H7 (cell line): ENCODE measurements around the gene CALR3. TPM values are rescaled to one million over a fixed set of nuclear protein-coding genes. Genes with fewer than 3 reads are reported as not detected.

Source experiments
- DNase-seq: peaks from one replicate; pipeline ENCODE4 v3.0.0; 2012
- H3K27me3 ChIP-seq: 2 replicates; pipeline ENCODE4 v1.6.0; 2011; ENCODE audit warnings: mild to moderate bottlenecking, low read length; ENCODE audit not compliant: control insufficient read depth, insufficient read depth
- H3K36me3 ChIP-seq: replicated peaks from 2 replicates; pipeline ENCODE4 v1.5.1; 2011; ENCODE audit warnings: low read length; ENCODE audit not compliant: control insufficient read depth, insufficient read depth
- H3K4me3 ChIP-seq: 2 replicates; pipeline ENCODE4 v1.5.1; 2011; ENCODE audit warnings: low read depth, mild to moderate bottlenecking, control low read depth, low read length, moderate library complexity; ENCODE audit not compliant: insufficient read depth
- total RNA-seq: library from RNA; depleted of rRNA; stranded (reverse); fragments of >200 nt; shearing (Covaris generic); gene quantifications from 2 replicates; pipeline ENCODE4 v1.2.3, GENCODE V29; 2014

Gene CALR3
- total RNA-seq, 1 experiment from 2014 or later = 0.97 TPM

GRCh38 chr19:16530540-16531379, 34.8 kb upstream of the CALR3 start:
- peaks cover 67% of the 10 kb centered on the region for H3K36me3 ChIP-seq
- peak; percentile 39 for DNase-seq
- H3K27me3 ChIP-seq = no peaks in the 10 kb centered on the region
- no peak overlapping the region for H3K4me3 ChIP-seq

- no peak for DNase-seq
- no peak overlapping the region for H3K4me3 ChIP-seq
- no peaks in the 10 kb centered on the region for H3K27me3 ChIP-seq
- peaks cover 62% of the 10 kb centered on the region for H3K36me3 ChIP-seq
These were observed 33.6 kb upstream of the CALR3 start for GRCh38 chr19:16529466-16530144.

GRCh38 chr19:16527971-16528521, 32.1 kb upstream of the CALR3 start:
- no peaks in the 10 kb centered on the region for H3K27me3 ChIP-seq
- peak; percentile 84 for DNase-seq
- peaks cover 62% of the 10 kb centered on the region for H3K36me3 ChIP-seq
- H3K4me3 ChIP-seq = no peak overlapping the region

- no peaks in the 10 kb centered on the region for H3K27me3 ChIP-seq
- H3K4me3 ChIP-seq = no peak overlapping the region
- peaks cover 60% of the 10 kb centered on the region for H3K36me3 ChIP-seq
- DNase-seq = no peak
These were observed 31.5 kb upstream of the CALR3 start for GRCh38 chr19:16527334-16527935.

- Histone ChIP-seq H3K36me3 (peaks cover 58% of the 10 kb centered on the region), H3K27me3 (no peaks in the 10 kb centered on the region), H3K4me3 (no peak overlapping the region)
- no peak for DNase-seq
These were observed 29.9 kb upstream of the CALR3 start for GRCh38 chr19:16525751-16526481.

- DNase-seq = no peak
- H3K4me3 ChIP-seq = no peak overlapping the region
- H3K36me3 ChIP-seq = peaks cover 57% of the 10 kb centered on the region
- no peaks in the 10 kb centered on the region for H3K27me3 ChIP-seq
These were observed 29.2 kb upstream of the CALR3 start for GRCh38 chr19:16524991-16525734.

- peak; percentile 46 for DNase-seq
- Histone ChIP-seq H3K36me3 (peaks cover 51% of the 10 kb centered on the region), H3K4me3 (no peak overlapping the region), H3K27me3 (no peaks in the 10 kb centered on the region)
These were observed 26.8 kb upstream of the CALR3 start for GRCh38 chr19:16522559-16523377.

GRCh38 chr19:16521715-16522289, 25.8 kb upstream of the CALR3 start:
- Histone ChIP-seq H3K27me3 (no peaks in the 10 kb centered on the region), H3K36me3 (peaks cover 47% of the 10 kb centered on the region), H3K4me3 (no peak overlapping the region)
- DNase-seq = peak; percentile 43

GRCh38 chr19:16520986-16521624, 25.1 kb upstream of the CALR3 start:
- no peak overlapping the region for H3K4me3 ChIP-seq
- peaks cover 44% of the 10 kb centered on the region for H3K36me3 ChIP-seq
- DNase-seq = peak; percentile 52
- no peaks in the 10 kb centered on the region for H3K27me3 ChIP-seq

GRCh38 chr19:16520074-16520973, 24.4 kb upstream of the CALR3 start:
- Histone ChIP-seq H3K36me3 (peaks cover 41% of the 10 kb centered on the region), H3K27me3 (no peaks in the 10 kb centered on the region), H3K4me3 (no peak overlapping the region)
- DNase-seq = peak; percentile 38

GRCh38 chr19:16519230-16519687, 23.3 kb upstream of the CALR3 start:
- Histone ChIP-seq H3K4me3 (no peak overlapping the region), H3K36me3 (peaks cover 41% of the 10 kb centered on the region), H3K27me3 (no peaks in the 10 kb centered on the region)
- DNase-seq = peak; percentile 64
